ENCODE results near the gene ZNF552. TPM values are rescaled to one million over a fixed set of nuclear protein-coding genes. Genes with fewer than 3 reads are reported as not detected.

Gene ZNF552
- total and polyA plus RNA-seq, 11 donors, result 1.7 to 5.2 (median 3.4) TPM

DNA sequence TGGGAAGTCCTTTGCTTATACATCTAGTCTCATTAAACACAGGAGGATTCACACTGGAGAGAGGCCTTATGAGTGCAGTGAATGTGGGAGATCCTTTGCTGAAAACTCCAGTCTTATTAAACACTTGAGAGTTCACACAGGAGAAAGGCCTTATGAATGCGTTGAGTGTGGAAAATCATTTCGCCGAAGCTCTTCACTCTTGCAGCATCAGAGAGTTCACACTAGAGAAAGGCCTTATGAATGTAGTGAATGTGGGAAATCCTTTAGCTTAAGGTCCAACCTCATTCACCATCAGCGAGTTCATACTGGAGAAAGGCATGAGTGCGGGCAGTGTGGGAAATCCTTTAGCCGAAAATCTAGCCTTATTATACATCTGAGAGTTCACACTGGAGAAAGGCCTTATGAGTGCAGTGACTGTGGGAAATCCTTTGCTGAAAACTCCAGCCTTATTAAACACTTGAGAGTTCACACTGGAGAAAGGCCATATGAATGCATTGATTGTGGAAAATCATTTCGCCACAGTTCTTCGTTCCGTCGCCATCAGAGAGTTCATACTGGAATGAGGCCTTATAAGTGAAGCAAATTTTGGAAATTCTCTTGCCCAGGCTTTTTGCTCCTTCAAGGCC is 35.4 kb downstream of the ZNF552 start:
- peaks cover 0 to 93% (median 64%) of the 10 kb centered on the region in 9 donors for H3K36me3 ChIP-seq
- peaks cover 0 to 4% (median 0%) of the 10 kb centered on the region in 12 donors for H3K4me1 ChIP-seq
- TF ChIP-seq, protein P1, sequence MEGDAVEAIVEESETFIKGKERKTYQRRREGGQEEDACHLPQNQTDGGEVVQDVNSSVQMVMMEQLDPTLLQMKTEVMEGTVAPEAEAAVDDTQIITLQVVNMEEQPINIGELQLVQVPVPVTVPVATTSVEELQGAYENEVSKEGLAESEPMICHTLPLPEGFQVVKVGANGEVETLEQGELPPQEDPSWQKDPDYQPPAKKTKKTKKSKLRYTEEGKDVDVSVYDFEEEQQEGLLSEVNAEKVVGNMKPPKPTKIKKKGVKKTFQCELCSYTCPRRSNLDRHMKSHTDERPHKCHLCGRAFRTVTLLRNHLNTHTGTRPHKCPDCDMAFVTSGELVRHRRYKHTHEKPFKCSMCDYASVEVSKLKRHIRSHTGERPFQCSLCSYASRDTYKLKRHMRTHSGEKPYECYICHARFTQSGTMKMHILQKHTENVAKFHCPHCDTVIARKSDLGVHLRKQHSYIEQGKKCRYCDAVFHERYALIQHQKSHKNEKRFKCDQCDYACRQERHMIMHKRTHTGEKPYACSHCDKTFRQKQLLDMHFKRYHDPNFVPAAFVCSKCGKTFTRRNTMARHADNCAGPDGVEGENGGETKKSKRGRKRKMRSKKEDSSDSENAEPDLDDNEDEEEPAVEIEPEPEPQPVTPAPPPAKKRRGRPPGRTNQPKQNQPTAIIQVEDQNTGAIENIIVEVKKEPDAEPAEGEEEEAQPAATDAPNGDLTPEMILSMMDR (IDR thresholded peaks at IDR 0.05), result no peak
- TF ChIP-seq POLR2A (IDR thresholded peaks at IDR 0.05), result no peak
- DNase-seq, result no peak
- intact Hi-C loops (cut with DNase I), result no loop called here
- WGBS, 4 donors, result 97 to 98% (median 98%) methylated on average over 10 of the region's 10 CpGs
- no peak for ATAC-seq
- peaks cover 0 to 100% (median 44%) of the 10 kb centered on the region in 12 donors for H3K9me3 ChIP-seq
- H3K4me3 ChIP-seq, result no peak overlapping the region
- no peaks in the 10 kb centered on the region for H3K27me3 ChIP-seq
- no peak overlapping the region for H3K27ac ChIP-seq

DNA sequence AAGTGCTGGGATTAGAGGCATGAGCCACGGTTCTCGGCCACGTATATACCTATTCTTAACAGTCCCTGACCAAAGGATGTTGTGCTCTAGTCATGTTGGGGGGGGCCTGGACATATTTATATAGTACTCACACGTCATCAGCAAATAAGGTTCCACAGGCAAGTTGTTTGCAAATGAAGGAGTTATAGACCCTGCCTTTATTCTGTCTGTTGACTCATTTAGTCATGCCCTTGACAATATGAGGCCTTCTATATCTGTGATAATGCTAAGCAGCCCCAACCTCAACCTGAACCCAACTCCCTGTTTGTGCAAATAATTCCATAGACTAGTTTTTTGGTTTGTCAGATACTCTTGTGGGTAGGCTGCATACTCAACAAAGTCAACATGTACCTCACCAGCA is 36.4 kb downstream of the ZNF552 start:
- TF ChIP-seq, protein P1 (IDR thresholded peaks at IDR 0.05), result no peak
- TF ChIP-seq POLR2A (IDR thresholded peaks at IDR 0.05), result no peak
- ATAC-seq, result no peak
- H3K4me1 ChIP-seq, result peaks cover 0 to 9% (median 0%) of the 10 kb centered on the region in 12 donors
- no peak overlapping the region for H3K4me3 ChIP-seq
- H3K36me3 ChIP-seq, result peaks cover 0 to 95% (median 64%) of the 10 kb centered on the region in 9 donors
- 89 to 94% (median 92%) methylated on average over 4 of the region's 4 CpGs for WGBS, 4 donors
- H3K9me3 ChIP-seq, result peaks cover 0 to 100% (median 41%) of the 10 kb centered on the region in 12 donors
- no peak for DNase-seq
- intact Hi-C loops (cut with DNase I), result no loop called here
- H3K27ac ChIP-seq, result no peak overlapping the region
- H3K27me3 ChIP-seq, result no peaks in the 10 kb centered on the region

DNA sequence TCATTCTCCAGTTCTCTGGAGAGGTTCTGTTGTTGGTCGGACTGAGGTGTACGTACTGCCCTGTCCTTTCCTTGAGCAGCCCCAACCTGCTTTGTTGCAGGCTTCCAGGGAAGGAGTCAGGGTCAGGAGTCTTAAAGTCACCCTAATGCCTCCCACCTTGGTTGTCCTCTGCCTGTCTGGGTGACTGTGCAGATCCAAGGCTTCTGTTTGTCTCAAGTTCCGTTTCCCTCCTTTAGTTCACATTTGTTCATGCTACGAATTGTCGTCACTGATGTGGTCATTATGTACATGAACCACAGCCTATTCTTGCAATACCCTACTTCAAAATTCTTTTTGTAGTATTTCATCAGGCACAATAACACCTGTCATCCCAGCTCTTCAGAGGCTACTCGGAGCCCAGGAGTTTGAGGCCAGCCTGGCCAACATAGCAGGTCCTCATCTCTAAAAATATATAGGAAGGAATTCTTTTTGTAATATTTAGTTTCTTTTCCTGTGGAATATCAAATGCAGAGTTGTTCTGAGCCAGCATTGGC is 37.9 kb downstream of the ZNF552 start:
- 75 to 88% (median 84%) methylated on average over 6 of the region's 6 CpGs for WGBS, 4 donors
- Histone ChIP-seq H3K4me3 (no peak overlapping the region), H3K9me3 (peaks cover 0 to 100% (median 39%) of the 10 kb centered on the region in 12 donors), H3K36me3 (peaks cover 0 to 96% (median 70%) of the 10 kb centered on the region in 9 donors), H3K27ac (no peak overlapping the region), H3K4me1 (peaks cover 0 to 22% (median 6%) of the 10 kb centered on the region in 12 donors), H3K27me3 (no peaks in the 10 kb centered on the region)
- TF ChIP-seq, protein P1 (IDR thresholded peaks at IDR 0.05), result no peak
- no peak for TF ChIP-seq POLR2A (IDR thresholded peaks at IDR 0.05)
- intact Hi-C loops (cut with DNase I), result no loop called here
- no peak for DNase-seq
- no peak for ATAC-seq

DNA sequence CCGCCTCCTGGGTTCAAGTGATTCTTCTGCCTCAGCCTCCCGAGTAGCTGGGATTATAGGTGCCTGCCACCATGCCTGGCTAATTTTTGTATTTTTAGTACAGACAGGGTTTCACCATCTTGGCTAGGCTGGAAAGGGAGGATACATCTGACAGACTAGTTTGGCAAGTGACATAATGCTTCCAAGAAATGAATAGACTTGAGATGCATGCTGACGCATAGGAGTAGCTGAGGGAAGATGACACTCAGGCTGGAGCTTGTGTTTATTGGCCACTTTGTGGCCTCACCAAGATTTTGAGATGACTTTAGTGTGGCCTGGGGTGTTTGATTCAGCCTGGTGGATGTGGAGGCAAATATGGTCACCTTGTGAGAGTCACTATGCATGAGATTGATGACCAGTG is 41.2 kb downstream of the ZNF552 start:
- no peak for ATAC-seq
- DNase-seq, result no peak
- H3K4me1 ChIP-seq, result peaks cover 5 to 46% (median 19%) of the 10 kb centered on the region in 12 donors
- peaks cover 0 to 75% (median 14%) of the 10 kb centered on the region in 12 donors for H3K9me3 ChIP-seq
- H3K27ac ChIP-seq, result no peak overlapping the region
- WGBS, 4 donors, result 92 to 97% (median 94%) methylated on average over 3 of the region's 3 CpGs
- no peak for TF ChIP-seq POLR2A (IDR thresholded peaks at IDR 0.05)
- TF ChIP-seq, protein P1 (IDR thresholded peaks at IDR 0.05), result no peak
- intact Hi-C loops (cut with DNase I), result no loop called here
- H3K36me3 ChIP-seq, result peaks cover 0 to 74% (median 43%) of the 10 kb centered on the region in 9 donors
- no peak overlapping the region for H3K4me3 ChIP-seq
- no peaks in the 10 kb centered on the region for H3K27me3 ChIP-seq

Measured in heart left ventricle (tissue), 16 donors.